ENCODE results near the gene LHFPL3.

DNA sequence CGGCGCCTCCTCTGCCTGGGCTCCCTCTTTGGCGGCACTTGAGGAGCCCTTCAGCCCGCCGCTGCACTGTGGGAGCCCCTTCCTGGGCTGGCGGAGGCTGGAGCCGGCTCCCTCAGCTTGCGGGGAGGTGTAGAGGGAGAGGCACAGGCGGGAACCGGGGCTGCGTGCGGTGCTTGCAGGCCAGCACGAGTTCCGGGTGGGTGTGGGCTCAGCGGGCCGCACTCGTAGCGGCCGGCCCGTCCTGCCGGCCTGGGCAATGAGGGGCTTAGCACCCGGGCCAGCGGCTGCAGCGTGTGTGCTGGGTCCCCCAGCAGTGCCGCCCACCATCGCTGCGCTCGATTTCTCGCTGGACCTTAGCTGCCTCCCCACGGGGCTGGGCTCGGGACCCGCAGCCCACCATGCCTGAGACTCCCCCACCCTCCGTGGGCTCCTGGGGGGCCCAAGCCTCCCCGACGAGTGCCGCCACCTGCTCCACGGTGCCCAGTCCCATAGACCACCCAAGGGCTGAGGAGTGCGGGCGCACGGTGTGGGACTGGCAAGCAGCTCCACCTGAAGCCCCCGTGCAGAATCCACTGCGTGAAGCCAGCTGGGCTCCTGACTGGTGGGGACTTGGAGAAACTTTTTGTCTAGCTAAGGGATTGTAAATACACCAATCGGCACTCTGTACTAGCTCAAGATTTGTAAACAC is 611.8 kb downstream of the LHFPL3 start:
- no peak for TF ChIP-seq NFIC (IDR thresholded peaks at IDR 0.05)
- TF ChIP-seq TEAD4 (IDR thresholded peaks at IDR 0.05), result no peak
- no peak for TF ChIP-seq EGR1 (IDR thresholded peaks at IDR 0.05)
- TF ChIP-seq, protein P1, sequence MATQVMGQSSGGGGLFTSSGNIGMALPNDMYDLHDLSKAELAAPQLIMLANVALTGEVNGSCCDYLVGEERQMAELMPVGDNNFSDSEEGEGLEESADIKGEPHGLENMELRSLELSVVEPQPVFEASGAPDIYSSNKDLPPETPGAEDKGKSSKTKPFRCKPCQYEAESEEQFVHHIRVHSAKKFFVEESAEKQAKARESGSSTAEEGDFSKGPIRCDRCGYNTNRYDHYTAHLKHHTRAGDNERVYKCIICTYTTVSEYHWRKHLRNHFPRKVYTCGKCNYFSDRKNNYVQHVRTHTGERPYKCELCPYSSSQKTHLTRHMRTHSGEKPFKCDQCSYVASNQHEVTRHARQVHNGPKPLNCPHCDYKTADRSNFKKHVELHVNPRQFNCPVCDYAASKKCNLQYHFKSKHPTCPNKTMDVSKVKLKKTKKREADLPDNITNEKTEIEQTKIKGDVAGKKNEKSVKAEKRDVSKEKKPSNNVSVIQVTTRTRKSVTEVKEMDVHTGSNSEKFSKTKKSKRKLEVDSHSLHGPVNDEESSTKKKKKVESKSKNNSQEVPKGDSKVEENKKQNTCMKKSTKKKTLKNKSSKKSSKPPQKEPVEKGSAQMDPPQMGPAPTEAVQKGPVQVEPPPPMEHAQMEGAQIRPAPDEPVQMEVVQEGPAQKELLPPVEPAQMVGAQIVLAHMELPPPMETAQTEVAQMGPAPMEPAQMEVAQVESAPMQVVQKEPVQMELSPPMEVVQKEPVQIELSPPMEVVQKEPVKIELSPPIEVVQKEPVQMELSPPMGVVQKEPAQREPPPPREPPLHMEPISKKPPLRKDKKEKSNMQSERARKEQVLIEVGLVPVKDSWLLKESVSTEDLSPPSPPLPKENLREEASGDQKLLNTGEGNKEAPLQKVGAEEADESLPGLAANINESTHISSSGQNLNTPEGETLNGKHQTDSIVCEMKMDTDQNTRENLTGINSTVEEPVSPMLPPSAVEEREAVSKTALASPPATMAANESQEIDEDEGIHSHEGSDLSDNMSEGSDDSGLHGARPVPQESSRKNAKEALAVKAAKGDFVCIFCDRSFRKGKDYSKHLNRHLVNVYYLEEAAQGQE (IDR thresholded peaks at IDR 0.05; ENCODE audit: low read depth), result no peak
- no peak for TF ChIP-seq RAD21 (IDR thresholded peaks at IDR 0.05; ENCODE audit: low read depth)

Data from Ishikawa (cell line).